ENCODE data around the gene TMEM214. TPM values are rescaled to one million over a fixed set of nuclear protein-coding genes. Genes with fewer than 3 reads are reported as not detected.

The TMEM214 gene
- total RNA-seq, 2 donors from 2014 or later = 52.7 to 63.7 TPM

- no peaks in the 10 kb centered on the region for H3K27me3 ChIP-seq (ENCODE audit: control insufficient read depth, insufficient read depth, low read length, poor library complexity, severe bottlenecking)
- no peaks in the 10 kb centered on the region for H3K9me3 Mint-ChIP-seq
- H3K4me3 ChIP-seq (ENCODE audit: low read length) = no peak overlapping the region
- H3K4me3 Mint-ChIP-seq = no peak overlapping the region
- no peak overlapping the region for H3K27ac Mint-ChIP-seq
- no peaks in the 10 kb centered on the region for H3K27me3 Mint-ChIP-seq (ENCODE audit: insufficient read depth)
- peaks cover 51% of the 10 kb centered on the region for H3K36me3 ChIP-seq (ENCODE audit: control insufficient read depth, insufficient read depth, low read length)
- 88 to 92% methylated on average over 4 to 6 of the region's 6 CpGs for WGBS, 2 experiments (ENCODE audit: insufficient coverage in 1 of 2, insufficient read length in 1 of 2)
- H3K36me3 Mint-ChIP-seq (ENCODE audit: low read depth) = peaks cover 53% of the 10 kb centered on the region
- H3K4me1 ChIP-seq (ENCODE audit: control insufficient read depth, insufficient read depth, low read length) = peaks cover 14% of the 10 kb centered on the region
- no peak overlapping the region for H3K27ac ChIP-seq (ENCODE audit: low read depth, low read length)
- H3K9me3 ChIP-seq (ENCODE audit: control insufficient read depth, low read length) = no peaks in the 10 kb centered on the region
- DNase-seq = no peak
- H3K9ac ChIP-seq (ENCODE audit: extremely low read depth, low read length, poor library complexity, severe bottlenecking) = no peak overlapping the region
- TF ChIP-seq CTCF (conservative IDR thresholded peaks at IDR 0.05) = no peak
- peaks cover 16% of the 10 kb centered on the region for H3K4me1 Mint-ChIP-seq
Measured at GRCh38 chr2:27057184-27057583, 24.4 kb downstream of the TMEM214 start.

- Mint-ChIP-seq H3K9me3 (no peaks in the 10 kb centered on the region), H3K4me1 (peaks cover 9% of the 10 kb centered on the region), H3K36me3 (ENCODE audit: low read depth) (peaks cover 61% of the 10 kb centered on the region), H3K27ac (no peak overlapping the region), H3K27me3 (ENCODE audit: insufficient read depth) (no peaks in the 10 kb centered on the region), H3K4me3 (no peak overlapping the region)
- Histone ChIP-seq H3K9ac (ENCODE audit: extremely low read depth, low read length, poor library complexity, severe bottlenecking) (no peak overlapping the region), H3K9me3 (ENCODE audit: control insufficient read depth, low read length) (no peaks in the 10 kb centered on the region), H3K36me3 (ENCODE audit: control insufficient read depth, insufficient read depth, low read length) (peaks cover 58% of the 10 kb centered on the region), H3K27ac (ENCODE audit: low read depth, low read length) (no peak overlapping the region), H3K4me1 (ENCODE audit: control insufficient read depth, insufficient read depth, low read length) (peaks cover 6% of the 10 kb centered on the region), H3K27me3 (ENCODE audit: control insufficient read depth, insufficient read depth, low read length, poor library complexity, severe bottlenecking) (no peaks in the 10 kb centered on the region), H3K4me3 (ENCODE audit: low read length) (no peak overlapping the region)
- 95% methylated on average over 10 of the region's 10 CpGs for WGBS, 2 experiments (ENCODE audit: insufficient coverage in 1 of 2, insufficient read length in 1 of 2)
- DNase-seq = no peak
- TF ChIP-seq CTCF (conservative IDR thresholded peaks at IDR 0.05) = no peak
Measured at GRCh38 chr2:27058210-27058609, 25.4 kb downstream of the TMEM214 start.

GRCh38 chr2:27059141-27059820, 26.5 kb downstream of the TMEM214 start:
- no peak for TF ChIP-seq CTCF (conservative IDR thresholded peaks at IDR 0.05)
- no peaks in the 10 kb centered on the region for H3K27me3 ChIP-seq (ENCODE audit: control insufficient read depth, insufficient read depth, low read length, poor library complexity, severe bottlenecking)
- no peak overlapping the region for H3K4me3 ChIP-seq (ENCODE audit: low read length)
- DNase-seq = no peak
- Mint-ChIP-seq H3K27ac (no peak overlapping the region), H3K4me1 (no peaks in the 10 kb centered on the region), H3K27me3 (ENCODE audit: insufficient read depth) (no peaks in the 10 kb centered on the region), H3K36me3 (ENCODE audit: low read depth) (peaks cover 61% of the 10 kb centered on the region), H3K4me3 (no peak overlapping the region), H3K9me3 (no peaks in the 10 kb centered on the region)
- H3K36me3 ChIP-seq (ENCODE audit: control insufficient read depth, insufficient read depth, low read length) = peaks cover 55% of the 10 kb centered on the region
- H3K9me3 ChIP-seq (ENCODE audit: control insufficient read depth, low read length) = no peaks in the 10 kb centered on the region
- H3K4me1 ChIP-seq (ENCODE audit: control insufficient read depth, insufficient read depth, low read length) = peaks cover 4% of the 10 kb centered on the region
- no peak overlapping the region for H3K9ac ChIP-seq (ENCODE audit: extremely low read depth, low read length, poor library complexity, severe bottlenecking)
- WGBS, 2 experiments (ENCODE audit: insufficient coverage in 1 of 2, insufficient read length in 1 of 2) = 93 to 99% methylated on average over 11 to 15 of the region's 15 CpGs
- H3K27ac ChIP-seq (ENCODE audit: low read depth, low read length) = no peak overlapping the region

Measured in endodermal cell (in vitro differentiated cells).